ENCODE data around the gene CDC42BPB. TPM values are rescaled to one million over a fixed set of nuclear protein-coding genes. Genes with fewer than 3 reads are reported as not detected.

CDC42BPB gene
- total RNA-seq, 3 donors from 2014 or later = 64.0 to 110 (median 98.0) TPM

- no peak for DNase-seq (ENCODE audit: low spot score in 2 of 2)
- peak overlapping the region in 1 of 3 donors; percentile 11 for H3K4me3 ChIP-seq
- H3K27me3 ChIP-seq = no peaks in the 10 kb centered on the region
- no peak for TF ChIP-seq POLR2AphosphoS5 (IDR thresholded peaks at IDR 0.05)
- TF ChIP-seq CTCF (IDR thresholded peaks at IDR 0.05) = no peak
- TF ChIP-seq POLR2A (IDR thresholded peaks at IDR 0.05) = no peak
- H3K36me3 ChIP-seq = no peaks in the 10 kb centered on the region
- no peaks in the 10 kb centered on the region for H3K9me3 ChIP-seq
- H3K4me1 ChIP-seq = peaks cover 0 to 6% of the 10 kb centered on the region in 2 donors
- intact Hi-C loops (cut with DNase I; ENCODE audit: low total_unique reads) = no loop called here
- H3K27ac ChIP-seq = peak overlapping the region in 1 of 2 donors; percentile 32
These were observed 14.3 kb upstream of the CDC42BPB start for GRCh38 chr14:103071544-103072251.

- peaks cover 0 to 6% of the 10 kb centered on the region in 2 donors for H3K4me1 ChIP-seq
- H3K27ac ChIP-seq = peak overlapping the region in 1 of 2 donors; percentile 43
- H3K4me3 ChIP-seq = peak overlapping the region in 1 of 3 donors; percentile 11
- H3K27me3 ChIP-seq = no peaks in the 10 kb centered on the region
- H3K9me3 ChIP-seq = no peaks in the 10 kb centered on the region
- intact Hi-C loops (cut with DNase I; ENCODE audit: low total_unique reads) = no loop called here
- DNase-seq (ENCODE audit: low spot score in 2 of 2) = no peak
- TF ChIP-seq POLR2A (IDR thresholded peaks at IDR 0.05) (no peak), POLR2AphosphoS5 (IDR thresholded peaks at IDR 0.05) (no peak), CTCF (IDR thresholded peaks at IDR 0.05) (no peak)
- H3K36me3 ChIP-seq = no peaks in the 10 kb centered on the region
These were observed 13.7 kb upstream of the CDC42BPB start for GRCh38 chr14:103070971-103071542.

- Histone ChIP-seq H3K27ac (no peak overlapping the region), H3K4me1 (peaks cover 0 to 5% of the 10 kb centered on the region in 2 donors)
- intact Hi-C loops (cut with DNase I; ENCODE audit: low total_unique reads) = no loop called here
These were observed 13.0 kb upstream of the CDC42BPB start for GRCh38 chr14:103070263-103070885.

GRCh38 chr14:103068351-103069073 lies 11.2 kb upstream of the CDC42BPB start:
- Histone ChIP-seq H3K27ac (peak overlapping the region in 1 of 2 donors; percentile 35), H3K4me1 (no peaks in the 10 kb centered on the region), H3K36me3 (no peaks in the 10 kb centered on the region), H3K27me3 (no peaks in the 10 kb centered on the region), H3K4me3 (no peak overlapping the region), H3K9me3 (no peaks in the 10 kb centered on the region)
- TF ChIP-seq POLR2A (IDR thresholded peaks at IDR 0.05) = no peak
- no peak for TF ChIP-seq POLR2AphosphoS5 (IDR thresholded peaks at IDR 0.05)
- no peak for TF ChIP-seq CTCF (IDR thresholded peaks at IDR 0.05)
- intact Hi-C loops (cut with DNase I; ENCODE audit: low total_unique reads) = no loop called here
- no peak for DNase-seq (ENCODE audit: low spot score in 2 of 2)

More at GRCh38 chr14:103070263-103070885, 13.0 kb upstream of the CDC42BPB start:
- Histone ChIP-seq H3K36me3 (no peaks in the 10 kb centered on the region), H3K9me3 (no peaks in the 10 kb centered on the region), H3K4me3 (no peak overlapping the region), H3K27me3 (no peaks in the 10 kb centered on the region)
- no peak for DNase-seq (ENCODE audit: low spot score in 2 of 2)
- TF ChIP-seq POLR2AphosphoS5 (IDR thresholded peaks at IDR 0.05) = no peak
- TF ChIP-seq POLR2A (IDR thresholded peaks at IDR 0.05) = no peak
- no peak for TF ChIP-seq CTCF (IDR thresholded peaks at IDR 0.05)

Data from breast epithelium (tissue), 4 donors.